SU-DHL-6 (cell line): ENCODE results near the gene NTRK2.

Experiments
- CTCF ChIP-seq: fragments of 200-600 bp; sonication (generic); IDR thresholded peaks from one replicate; pipeline ENCODE4 v1.5.1; 2017; ENCODE audit warnings: antibody characterized with exemption, mild to moderate bottlenecking, low read length, moderate library complexity; ENCODE audit not compliant: insufficient read depth, poor library complexity, severe bottlenecking
- EZH2phosphoT487 ChIP-seq: fragments of 200-600 bp; sonication (generic), shearing (Covaris generic); conservative IDR thresholded peaks from 2 replicates; pipeline ENCODE4 v1.6.1; 2018; ENCODE audit warnings: mild to moderate bottlenecking, antibody characterized with exemption, low read length, moderate library complexity, mixed read lengths

- TF ChIP-seq CTCF (no peak), EZH2phosphoT487 (no peak)
Observed at GRCh38 chr9:84804951-84805694, 135.6 kb downstream of the NTRK2 start.
